CD4-positive, alpha-beta T cell treated with Interleukin-1 beta for 1 hour (primary cell): ENCODE measurements around the gene DAAM2.

Source experiments
- DNase-seq, 2 donors: peaks; one replicate each; pipeline ENCODE4 v3.0.0-alpha.2; 2020 to 2022

DAAM2 gene

GRCh38 chr6:39934131-39934757 lies 142.1 kb downstream of the DAAM2 start, which contains the start of gene MOCS1:
Gene MOCS1, minus strand, starts transcription at chr6:39934462. Its CDS starts 45 bp downstream, at chr6:39934417.
- DNase-seq = peak; percentile 11 to 19

DNA sequence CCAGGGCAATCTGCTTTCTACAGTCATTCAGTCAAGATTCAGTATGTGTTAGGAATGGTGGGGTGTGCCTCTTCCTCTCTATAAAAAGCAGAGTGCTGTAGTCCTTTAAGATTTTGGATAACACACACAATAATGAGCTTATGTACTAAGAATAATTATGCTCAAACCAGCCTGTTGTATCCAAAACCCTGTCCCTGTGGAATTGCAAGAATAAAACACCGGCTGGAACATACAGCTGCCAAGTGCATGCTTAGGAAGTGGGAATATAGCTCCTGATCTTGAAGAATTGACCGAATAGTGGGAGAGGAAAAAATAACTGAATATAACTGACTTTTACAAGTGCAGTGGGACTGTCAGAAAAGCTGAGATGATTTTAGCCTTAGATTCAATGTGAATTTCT lies 143.1 kb downstream of the DAAM2 start:
- no peak for DNase-seq

GRCh38 chr6:39936857-39937256 lies 144.7 kb downstream of the DAAM2 start:
- no peak for DNase-seq

GRCh38 chr6:39937686-39938333 lies 145.6 kb downstream of the DAAM2 start:
- DNase-seq = no peak

DNA sequence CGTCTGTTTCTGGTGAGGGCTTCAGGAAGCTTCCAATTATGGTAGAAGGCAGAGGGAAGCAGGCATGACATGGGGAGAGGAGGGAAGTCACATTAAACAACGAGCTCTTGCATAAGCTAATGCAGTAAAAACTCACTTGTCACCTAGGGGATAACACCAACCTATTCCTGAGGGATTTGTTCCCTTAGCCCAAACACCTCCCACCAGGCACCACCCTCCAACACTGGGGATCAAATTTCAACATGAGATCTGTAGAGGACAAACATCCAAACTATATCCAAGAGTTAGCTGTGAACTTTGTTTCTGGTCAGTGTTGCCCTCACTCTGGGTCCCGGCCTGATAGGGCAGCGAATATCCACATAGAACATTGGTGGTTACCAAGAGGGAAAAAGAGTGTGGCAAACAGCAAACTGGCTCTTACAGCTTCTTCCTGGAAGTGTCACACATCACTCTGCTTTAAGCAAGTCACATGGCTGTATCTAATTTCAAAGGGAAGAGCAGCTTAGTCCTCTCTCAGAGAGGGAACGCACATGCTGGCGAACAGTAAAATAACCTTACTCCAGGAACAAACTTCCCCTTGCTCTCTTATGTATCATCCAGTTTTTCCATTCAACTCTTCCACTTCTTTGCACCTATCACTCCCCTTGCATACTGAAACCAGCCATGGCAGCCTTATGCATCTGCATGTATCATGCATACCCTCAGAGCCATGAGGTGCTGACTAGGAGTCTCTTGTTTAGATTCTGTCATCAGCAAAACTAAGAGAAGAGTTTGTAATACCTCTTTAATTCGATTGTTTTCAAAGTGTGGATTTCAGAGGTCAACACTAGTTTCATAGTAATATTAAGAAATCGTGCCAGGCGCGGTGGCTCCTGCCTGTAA lies 146.8 kb downstream of the DAAM2 start:
- DNase-seq = no peak

GRCh38 chr6:39941138-39941537 lies 149.0 kb downstream of the DAAM2 start:
- DNase-seq = no peak

DNA sequence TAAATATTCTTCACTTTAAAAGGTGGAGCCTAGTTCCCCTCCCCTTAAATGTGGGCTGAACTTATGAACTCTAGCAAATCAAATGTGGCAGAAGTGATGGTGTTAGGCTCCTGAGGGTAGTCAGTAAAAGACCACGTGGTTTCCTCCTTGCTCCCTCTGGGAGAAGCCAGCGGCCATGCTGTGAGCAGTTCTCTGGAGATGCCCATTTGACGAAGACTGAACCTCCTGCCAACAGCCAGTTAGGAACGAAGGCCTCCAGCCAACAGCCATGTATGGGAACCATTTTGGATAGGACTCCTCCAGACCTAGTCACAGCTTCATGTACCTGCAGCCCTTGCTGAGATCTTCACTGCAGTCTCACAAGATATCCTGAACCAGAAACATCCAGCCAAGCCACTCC lies 149.6 kb downstream of the DAAM2 start:
- no peak for DNase-seq

- no peak for DNase-seq
Observed at GRCh38 chr6:39942903-39943580, 150.9 kb downstream of the DAAM2 start.

- DNase-seq = no peak
Observed at GRCh38 chr6:39945626-39946025, 153.4 kb downstream of the DAAM2 start.

DNA sequence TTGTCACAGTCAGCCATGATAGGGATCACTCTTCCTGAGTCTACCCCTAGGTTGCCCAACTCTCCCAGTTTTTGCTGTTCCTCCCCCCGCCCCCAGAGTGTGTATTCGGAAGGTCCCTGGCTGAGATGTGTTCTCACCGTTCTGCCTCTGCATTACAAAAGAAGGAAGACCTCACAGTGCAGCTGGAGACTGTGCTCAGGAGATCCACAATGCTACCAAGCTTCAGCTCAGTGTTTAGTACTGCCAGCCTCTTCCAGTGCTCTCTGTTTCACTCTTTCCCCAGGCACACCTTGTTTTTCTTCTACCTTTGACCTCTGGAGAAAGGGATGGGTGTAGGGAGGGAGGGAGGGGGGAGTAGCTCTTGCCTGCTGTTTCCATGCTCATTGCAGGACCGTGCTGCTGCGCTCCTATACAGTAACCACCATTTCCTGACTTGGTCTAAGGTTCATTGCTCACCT lies 155.5 kb downstream of the DAAM2 start:
- DNase-seq = no peak

- DNase-seq = no peak
Observed at GRCh38 chr6:39948199-39948791, 156.1 kb downstream of the DAAM2 start.

DNA sequence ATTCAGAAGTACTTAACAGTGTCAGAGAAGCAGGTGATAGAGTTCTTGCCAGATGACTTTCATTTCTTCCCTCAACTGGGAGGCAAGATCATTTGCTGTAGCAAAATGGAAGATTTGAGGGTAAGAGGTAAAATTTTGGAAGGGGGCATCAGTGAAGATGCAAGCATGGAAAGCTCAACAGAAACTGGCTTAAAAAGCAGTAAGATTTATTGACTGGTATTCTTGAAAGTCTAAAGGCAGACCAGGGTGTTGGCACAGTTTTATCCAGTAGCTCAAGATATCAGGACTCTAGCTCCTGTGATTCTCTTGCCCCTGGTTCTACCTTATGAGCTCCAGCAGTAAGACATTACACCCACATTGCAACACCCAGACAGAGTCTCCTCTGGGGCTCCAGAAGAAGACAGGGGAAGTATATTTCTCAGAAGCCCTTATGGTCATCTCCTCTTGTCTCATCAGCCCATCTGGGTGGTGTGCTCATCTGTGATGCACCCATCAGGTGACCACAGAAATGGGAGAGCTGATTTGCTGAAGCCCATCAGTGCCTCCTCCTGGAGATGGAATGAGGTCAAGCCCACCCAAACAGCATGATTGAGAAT lies 158.0 kb downstream of the DAAM2 start:
- no peak for DNase-seq

- DNase-seq = no peak
Observed at GRCh38 chr6:39951191-39951590, 159.0 kb downstream of the DAAM2 start.

DNA sequence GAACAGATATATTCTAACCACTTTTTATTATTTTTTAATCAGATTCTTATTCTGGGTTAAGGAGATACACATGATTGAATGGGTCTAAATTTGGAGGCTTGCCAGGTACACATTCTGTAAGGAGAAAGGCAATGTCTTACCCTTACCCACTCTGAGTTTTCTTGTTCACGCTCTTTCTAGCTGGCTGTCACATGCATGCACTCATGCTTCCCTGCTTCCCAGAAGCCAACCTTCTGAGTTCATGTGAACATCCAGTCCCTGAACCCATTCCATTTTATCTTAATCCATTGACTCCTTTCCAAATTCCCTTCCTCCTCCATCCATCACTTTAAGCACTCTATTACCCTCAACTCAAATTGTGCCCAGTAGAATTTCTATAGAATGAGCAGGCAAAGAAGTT lies 159.5 kb downstream of the DAAM2 start:
- DNase-seq = no peak

GRCh38 chr6:39952167-39952566 lies 160.0 kb downstream of the DAAM2 start:
- no peak for DNase-seq

DNA sequence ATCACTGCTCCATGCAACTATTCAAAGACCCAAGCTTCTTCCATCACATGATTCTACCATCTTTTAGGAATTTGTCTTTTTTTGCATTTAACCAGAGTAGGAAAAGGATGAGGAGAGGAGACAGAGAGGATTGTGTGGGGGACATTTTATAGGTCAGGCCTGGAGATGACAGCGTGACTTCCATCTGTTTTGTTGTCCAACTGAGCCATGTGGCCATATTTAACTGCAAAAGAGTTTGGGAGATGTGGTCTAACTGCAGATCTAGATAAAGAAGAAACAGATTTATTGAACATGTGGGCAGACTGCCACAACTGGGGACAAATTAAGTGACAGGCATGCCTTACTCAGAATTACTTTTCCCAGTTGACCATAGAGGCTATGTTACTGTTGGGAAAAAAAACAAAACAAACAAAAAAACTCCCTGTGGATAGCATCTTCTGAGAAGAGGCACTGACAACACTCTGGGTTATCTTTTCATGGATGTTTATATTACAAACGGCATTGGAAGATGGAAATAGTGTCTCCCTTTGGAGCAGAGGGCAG lies 161.0 kb downstream of the DAAM2 start:
- DNase-seq = no peak
